Stimulated activated CD8-positive, alpha-beta memory T cell treated with anti-CD3 and anti-CD28 coated beads, Interleukin-12 subunit alpha, Interleukin-12 subunit beta, amount 100 ng/mL, for 4 hours (primary cell): ENCODE data around the gene ZFYVE28.
"Not testable (repeated sequence)": the region's sequence is repeated elsewhere in the genome, so short reads cannot be mapped to it uniquely, and the experiment has no call there.

ENCODE experiments used
- DNase-seq: peaks from one replicate; pipeline ENCODE4 v3.0.0-alpha.2; 2020; ENCODE audit warnings: low read depth

ZFYVE28 gene

DNA sequence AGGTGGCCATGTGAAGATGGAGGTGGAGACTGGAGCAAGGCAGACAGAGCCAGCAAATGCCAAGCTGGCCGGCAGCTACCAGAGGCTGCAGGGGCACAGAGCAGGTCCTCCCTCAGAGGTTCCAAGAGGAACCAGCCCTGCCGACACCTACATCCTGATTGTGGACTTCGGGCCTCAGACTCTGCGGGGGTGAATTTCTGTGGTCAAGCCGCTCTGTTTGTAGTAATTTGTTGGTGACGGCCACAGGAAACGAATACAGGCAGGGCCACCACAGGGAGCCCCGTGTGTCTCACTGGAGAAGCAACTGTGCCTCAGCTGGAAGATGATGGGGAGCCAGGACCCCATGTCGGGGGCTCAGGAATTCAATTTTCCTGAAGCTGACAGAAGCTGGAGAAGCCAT, 28.3 kb downstream of the ZFYVE28 start:
- DNase-seq, result no peak

DNA sequence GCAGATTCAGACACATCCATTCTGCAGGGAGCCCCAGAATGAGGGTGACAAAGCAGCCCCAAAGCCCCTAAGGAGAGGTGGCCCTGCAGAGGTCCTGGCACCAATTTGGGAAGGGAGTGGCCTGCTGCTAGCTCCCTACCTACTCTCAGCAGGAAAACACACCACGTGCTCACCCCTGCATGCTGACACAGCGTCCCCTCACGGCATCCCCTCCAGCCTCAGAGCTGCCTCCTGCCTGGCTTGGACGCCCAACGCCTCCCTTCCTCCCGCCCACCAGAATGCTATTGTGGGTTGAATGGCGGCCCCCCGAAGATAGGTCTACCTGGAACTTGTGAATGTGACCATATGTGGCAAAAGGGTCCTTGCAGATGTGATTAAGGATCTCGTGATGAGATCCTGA, 28.8 kb downstream of the ZFYVE28 start:
- DNase-seq, result no peak

DNA sequence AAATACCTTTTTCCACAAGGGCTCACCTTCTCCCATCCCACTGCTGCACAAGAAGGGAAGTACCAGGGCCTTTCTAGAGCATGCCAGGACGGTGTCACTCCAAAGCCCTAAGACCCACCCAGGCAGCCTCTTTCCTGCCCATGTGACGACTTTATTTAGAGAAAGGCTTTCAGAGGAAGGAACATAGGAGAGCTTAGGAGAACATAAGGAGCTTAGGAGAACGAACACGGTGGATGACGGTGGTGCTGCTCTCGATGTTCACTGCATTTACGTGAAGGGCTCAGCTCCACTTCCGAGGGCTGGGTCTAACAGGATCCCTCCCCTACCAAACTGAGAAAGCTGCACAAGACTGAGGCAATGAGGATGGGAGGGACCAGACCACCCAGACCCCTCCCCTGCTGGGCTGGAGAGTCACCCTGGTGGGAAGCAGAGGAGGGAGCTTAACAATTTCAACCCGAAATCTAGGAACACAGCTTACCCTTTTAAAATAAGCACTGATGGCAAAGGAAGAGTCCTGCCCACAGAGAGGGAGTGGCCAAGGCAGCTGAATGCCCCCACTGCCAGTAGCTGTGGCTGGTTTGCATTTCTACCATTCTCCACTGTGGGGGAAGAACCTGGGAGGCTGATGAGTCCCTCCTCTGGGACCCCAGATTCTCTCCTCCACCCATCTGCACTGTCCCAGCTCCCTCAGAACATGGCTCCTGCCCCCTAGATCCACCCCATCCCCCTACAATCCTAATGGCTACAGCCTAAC, 29.8 kb downstream of the ZFYVE28 start:
- DNase-seq, result no peak

DNA sequence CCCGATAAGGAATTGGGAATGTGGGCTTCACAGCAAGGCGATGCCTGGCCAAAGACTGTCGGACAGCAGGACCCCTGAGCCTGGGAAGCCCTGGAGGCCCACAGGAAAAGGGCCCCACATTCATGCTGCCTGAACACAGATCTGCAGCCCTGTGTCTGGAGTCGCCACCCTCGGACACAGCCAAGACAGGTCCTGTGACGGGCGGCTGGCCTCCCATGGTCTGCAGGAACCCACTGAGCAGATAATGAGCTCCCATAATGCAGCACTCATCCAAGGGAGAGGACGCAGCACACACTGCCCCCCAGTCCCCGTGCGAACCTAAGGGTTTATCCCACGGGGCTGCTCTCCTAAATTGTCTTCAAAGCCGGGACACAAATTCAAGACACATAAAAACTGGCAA, 30.6 kb downstream of the ZFYVE28 start:
- no peak for DNase-seq

DNA sequence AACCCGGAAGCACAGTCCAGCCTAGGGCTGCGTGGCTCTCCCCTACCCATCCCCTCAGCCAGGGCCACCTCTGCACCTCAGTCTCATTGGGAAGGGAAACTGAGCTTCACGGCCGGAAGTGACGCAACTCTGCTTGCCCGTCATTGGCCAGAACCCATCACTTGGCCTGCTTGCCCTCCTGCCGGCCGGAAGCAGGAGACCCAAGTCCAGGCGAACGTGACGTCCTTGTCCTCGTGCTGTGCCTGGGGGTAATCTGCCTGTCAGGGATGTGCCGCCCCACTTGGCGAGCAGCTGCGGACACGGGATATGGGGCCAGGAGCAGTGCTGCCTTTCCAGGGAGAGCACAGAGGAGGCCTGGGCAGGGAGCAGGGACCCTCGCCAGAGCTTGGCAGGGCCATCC, 31.2 kb downstream of the ZFYVE28 start:
- DNase-seq, result no peak

DNA sequence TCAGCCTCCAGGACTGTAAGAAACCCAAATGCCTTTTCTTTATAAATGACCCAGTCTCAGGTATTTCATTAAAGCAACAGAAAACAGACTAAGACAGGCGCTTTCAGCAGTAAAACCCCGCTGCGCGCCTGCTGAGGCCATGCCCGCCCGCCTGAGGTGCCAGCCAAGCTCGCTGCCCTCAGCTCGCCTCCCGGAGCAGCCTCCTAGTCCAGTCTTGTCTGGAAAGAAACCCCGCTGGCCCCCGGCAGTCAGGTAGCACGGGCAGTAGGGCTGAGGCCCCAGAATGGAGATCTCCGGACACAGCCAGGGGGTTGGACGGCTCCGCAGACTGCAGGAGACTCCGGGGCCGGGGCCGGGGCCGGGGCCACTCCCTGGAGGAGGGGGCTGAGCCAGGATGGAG, 31.7 kb downstream of the ZFYVE28 start:
- no peak for DNase-seq

DNA sequence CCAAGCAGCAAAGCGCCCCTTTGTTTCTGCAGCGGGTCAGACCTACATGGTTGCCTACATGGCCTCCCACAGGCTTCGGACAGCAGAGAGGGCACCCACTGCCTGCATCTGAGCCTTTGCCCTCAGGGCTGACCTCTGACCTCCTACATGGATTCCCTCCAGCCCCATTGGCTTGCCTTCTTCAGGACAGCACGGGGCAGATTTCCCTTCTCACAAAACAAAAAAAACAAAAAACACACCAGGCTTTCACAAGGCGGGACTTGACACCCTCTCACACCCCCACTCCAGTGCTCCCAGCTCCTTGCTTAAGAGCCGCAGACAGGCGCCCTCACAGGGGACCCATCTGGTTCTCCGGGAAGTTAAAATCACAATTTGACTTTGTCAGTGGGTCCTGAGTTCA, 32.9 kb downstream of the ZFYVE28 start:
- no peak for DNase-seq

- no peak for DNase-seq
Measured at GRCh38 chr4:2384245-2384644, 34.2 kb downstream of the ZFYVE28 start.

DNA sequence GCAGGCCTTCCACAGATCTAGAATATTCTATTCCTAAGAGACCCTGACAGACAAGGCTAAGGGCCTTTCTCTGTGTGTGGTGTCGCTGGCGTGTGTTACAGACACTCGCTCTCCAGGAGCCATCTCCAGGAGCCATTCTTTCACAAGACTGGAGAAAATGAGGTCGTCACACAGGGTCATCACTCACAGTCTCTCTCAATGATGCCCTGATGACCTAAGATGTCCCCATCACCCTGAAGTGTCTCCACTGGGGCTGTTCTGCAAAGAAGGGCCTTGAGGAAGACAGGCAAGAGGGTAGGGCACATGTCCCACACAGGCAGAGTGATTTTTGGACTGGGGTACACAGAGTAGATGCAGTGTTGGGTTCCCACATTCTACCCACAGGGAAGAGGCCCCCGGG, 34.7 kb downstream of the ZFYVE28 start:
- DNase-seq, result no peak

DNA sequence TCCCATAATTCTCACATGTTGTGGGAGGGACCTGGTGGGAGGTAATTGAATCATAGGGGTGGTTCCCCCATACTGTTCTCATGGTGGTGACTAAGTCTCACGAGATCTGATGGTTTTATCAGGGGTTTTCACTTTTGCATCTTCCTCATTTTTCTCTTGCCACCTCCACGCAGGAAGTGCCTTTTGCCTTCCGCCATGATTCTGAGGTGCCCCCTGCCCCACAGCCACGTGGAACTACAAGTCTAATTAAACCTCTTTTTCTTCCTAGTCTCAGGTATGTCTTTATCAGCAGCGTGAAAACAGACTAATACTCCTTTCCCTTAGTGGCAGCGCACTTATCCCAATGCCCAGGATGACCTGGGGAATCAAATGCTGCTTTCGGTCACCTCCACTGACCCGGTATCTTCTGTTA, 35.2 kb downstream of the ZFYVE28 start:
- DNase-seq, result not testable (repeated sequence)

- DNase-seq, result not testable (repeated sequence)
Measured at GRCh38 chr4:2382769-2383202, 35.7 kb downstream of the ZFYVE28 start.

DNA sequence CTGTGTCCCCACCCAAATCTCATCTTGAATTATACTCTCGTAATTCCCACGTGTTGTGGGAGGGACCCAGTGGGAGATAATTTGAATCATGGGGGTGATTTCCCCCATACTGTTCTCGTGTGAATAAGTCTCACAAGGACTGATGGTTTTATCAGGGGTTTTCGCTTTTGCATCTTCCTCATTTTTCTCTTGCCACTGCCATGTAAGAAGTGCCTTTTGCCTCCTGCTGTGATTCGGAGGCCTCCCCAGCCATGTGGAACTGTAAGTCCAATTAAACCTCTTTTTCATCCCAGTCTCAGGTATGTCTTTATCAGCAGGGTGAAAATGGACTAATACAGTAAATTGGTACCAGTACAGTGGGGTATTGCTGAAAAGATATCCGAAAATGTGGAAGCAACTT, 37.9 kb downstream of the ZFYVE28 start:
- not testable (repeated sequence) for DNase-seq

DNA sequence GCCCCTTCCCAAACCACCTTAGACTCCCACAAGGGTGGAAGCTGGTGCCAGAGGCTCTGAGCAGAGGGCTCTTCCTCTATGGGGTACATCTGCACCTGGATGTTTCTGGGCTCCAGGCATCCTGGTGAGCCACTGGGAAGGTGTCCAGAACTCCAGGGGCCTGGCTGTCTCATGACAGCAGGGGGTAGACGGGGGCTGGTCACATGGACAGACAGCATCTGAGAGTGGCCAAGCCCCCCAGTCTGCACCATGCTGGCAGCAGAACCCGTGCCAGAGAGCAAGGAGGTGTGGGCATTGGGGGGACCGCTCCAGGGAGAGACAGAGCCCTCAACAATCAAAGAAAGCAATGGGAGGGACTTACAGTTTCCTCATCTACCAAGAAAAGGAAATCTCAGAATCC, 39.5 kb downstream of the ZFYVE28 start:
- no peak for DNase-seq

GRCh38 chr4:2378401-2378800, 40.0 kb downstream of the ZFYVE28 start:
- no peak for DNase-seq

DNA sequence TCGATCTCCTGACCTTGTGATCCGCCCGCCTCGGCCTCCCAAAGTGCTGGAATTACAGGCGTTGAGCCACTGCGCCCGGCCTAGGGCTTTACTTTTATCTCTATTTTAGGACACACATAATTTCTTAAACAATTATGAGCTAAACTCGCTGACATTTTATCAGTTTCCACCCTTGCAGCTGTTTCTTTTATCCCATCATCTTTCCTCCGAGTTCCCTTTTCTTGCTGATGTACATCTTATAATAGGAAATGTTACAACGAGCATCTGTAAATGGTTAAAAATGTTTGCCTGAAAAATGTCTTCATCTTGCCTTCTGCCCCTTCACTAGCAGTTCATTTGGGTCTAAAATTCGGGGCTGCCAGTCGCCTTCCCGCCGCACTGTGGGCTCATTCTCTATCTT, 41.2 kb downstream of the ZFYVE28 start:
- DNase-seq, result no peak

DNA sequence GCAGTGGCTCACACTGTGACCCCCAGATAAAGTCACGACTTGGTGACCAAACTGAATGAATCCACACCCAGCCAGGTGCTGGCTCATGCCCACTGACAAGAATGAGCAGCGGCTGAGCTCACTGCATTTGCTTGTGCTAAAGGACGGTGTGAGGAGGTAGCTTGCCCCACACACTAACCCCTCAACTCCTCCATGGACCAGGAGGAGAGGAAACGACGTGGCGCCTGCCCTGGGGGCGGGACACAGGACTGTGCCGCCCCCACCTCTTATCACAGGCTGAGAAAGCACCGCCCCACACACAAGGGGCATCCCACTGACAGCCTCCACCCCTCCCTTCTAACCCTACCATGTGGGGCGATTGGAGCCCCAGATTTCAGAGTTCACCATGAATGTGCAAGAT, 43.0 kb downstream of the ZFYVE28 start:
- no peak for DNase-seq

DNA sequence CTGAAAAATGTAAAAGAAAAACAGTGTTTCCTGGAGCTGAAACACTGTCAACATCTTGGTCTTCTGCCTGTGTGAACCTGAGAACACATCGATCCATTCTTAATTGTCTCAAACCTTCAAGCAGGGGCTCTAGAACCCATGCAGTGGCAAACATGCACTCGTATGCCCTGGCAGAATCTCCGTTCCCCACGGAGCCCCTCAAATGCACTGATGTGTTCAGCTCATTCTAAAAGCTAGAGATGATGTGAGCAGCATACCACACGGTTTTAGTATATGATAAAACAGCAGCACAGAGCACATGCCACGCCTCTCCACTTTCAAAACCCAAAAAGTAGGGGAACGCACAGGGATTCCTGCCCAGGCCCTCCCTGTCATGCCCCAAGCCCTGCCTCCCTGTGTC, 44.9 kb downstream of the ZFYVE28 start:
- DNase-seq, result no peak

DNA sequence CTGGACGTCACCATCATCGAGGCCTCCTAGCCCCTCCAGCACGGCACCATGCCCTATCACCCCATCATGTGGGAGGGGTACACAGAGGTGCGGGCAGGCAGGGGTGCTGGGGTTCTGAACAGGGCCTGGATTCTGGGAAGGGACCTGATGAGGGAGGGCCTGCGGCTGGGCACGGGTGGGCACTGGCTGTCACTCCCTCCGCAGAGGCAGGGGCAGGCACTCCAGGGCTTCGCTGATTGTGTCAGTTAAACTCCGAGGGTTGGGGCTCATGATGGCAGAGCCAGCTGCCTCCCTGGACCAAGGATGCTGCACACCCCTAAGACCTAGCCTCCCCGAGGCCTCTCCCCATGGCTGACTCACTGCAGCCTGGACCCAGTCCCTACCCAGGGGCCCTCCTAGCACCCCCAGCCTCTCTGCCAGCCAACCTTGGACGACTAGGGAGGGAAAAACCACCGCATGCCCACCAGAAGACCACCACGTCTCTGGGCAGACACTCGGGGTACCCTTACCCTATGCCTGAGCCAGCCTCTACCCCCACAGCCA, 45.9 kb downstream of the ZFYVE28 start:
- DNase-seq, result no peak

GRCh38 chr4:2371765-2372487, 46.5 kb downstream of the ZFYVE28 start:
- DNase-seq, result no peak

DNA sequence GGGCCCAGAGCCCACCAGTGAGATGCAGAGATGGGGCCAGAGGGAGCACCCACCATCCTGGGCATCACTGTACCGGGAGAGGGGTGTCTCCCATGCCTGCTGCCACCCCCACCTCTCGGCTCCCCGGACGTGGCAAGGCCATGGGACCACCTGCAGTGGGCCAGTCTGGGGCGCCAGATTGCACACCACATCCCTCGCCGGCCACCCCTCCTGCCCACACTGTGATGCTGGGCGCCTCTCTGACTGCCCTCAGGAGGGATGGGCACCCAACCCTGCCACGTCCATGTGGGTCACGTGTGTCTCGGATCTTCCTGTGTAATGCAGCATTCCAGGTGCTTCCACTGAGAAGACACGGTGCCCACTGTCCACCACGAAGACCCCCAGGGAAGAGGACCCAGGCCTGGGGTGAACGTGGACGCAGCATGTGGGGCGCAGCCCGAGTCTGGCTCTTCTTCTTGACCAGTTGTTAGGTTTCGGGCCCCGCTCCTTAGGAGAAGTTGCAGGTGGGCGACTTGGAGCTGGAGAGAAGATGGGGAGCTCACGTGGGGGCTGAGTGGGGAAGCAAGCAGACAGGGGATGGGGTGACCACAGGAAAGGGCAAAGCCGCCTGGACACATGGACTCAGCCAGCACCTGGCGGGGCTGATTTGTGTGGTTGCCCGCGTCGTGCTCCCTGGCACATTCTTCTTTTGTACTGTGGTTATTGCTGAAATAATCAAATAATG, 47.7 kb downstream of the ZFYVE28 start:
- DNase-seq, result no peak

- no peak for DNase-seq
Measured at GRCh38 chr4:2368746-2369437, 49.6 kb downstream of the ZFYVE28 start.

GRCh38 chr4:2367626-2368025, 50.8 kb downstream of the ZFYVE28 start:
- no peak for DNase-seq
